Activated naive CD4-positive, alpha-beta T cell treated with anti-CD3 and anti-CD28 coated beads, Interleukin-2, amount 50 U/mL, for 72 hours (primary cell): ENCODE data around the gene CMTM4. TPM values are rescaled to one million over a fixed set of nuclear protein-coding genes. Genes with fewer than 3 reads are reported as not detected.
A peak's percentile ranks its signal among the peaks of the same experiment; 100 is the strongest.
"Not testable (repeated sequence)": the region's sequence is repeated elsewhere in the genome, so short reads cannot be mapped to it uniquely, and the experiment has no call there.

Experiments
- ATAC-seq, 2 donors: fragments of 150-1000 bp; cut with Tn5 transposase; 2 replicates each; pipeline ENCODE4 v1.10.0; 2021; ENCODE audit warnings: mild to moderate bottlenecking in 2 of 2, moderate library complexity in 2 of 2
- DNase-seq, 2 donors: peaks; one replicate each; pipeline ENCODE4 v3.0.0; 2021 to 2022; ENCODE audit warnings: low spot score in 2 of 2
- H3K27ac Mint-ChIP-seq, 2 donors: one replicate each; pipeline ENCODE4 v1.8.0; 2022; ENCODE audit warnings: mild to moderate bottlenecking in 2 of 2, mixed read lengths in 2 of 2
- H3K36me3 Mint-ChIP-seq, 2 donors: one replicate each; pipeline ENCODE4 v1.8.0; 2022; ENCODE audit warnings: mixed read lengths in 2 of 2
- H3K9me3 Mint-ChIP-seq, 2 donors: one replicate each; pipeline ENCODE4 v1.8.0; 2022; ENCODE audit warnings: mixed read lengths in 2 of 2
- total RNA-seq, 2 donors: library from RNA; stranded (reverse); gene quantifications; one replicate each; pipeline ENCODE4 v1.2.3, GENCODE V29; 2022

The CMTM4 gene
- total RNA-seq, 2 donors from 2014 or later: 2.4 to 3.3 TPM

- Mint-ChIP-seq H3K9me3 (peaks cover 0 to 8% of the 10 kb centered on the region in 2 donors), H3K36me3 (peaks cover 0 to 17% of the 10 kb centered on the region in 2 donors), H3K27ac (no peak overlapping the region)
- DNase-seq: no peak
- ATAC-seq: no peak
Observed at GRCh38 chr16:66599726-66600125, 96.8 kb downstream of the CMTM4 start.

GRCh38 chr16:66598111-66598510 is 98.4 kb downstream of the CMTM4 start:
- no peak for DNase-seq
- Mint-ChIP-seq H3K36me3 (peaks cover 0 to 17% of the 10 kb centered on the region in 2 donors), H3K27ac (no peak overlapping the region), H3K9me3 (peaks cover 0 to 8% of the 10 kb centered on the region in 2 donors)
- ATAC-seq: peak; percentile 50 to 63

GRCh38 chr16:66596986-66597848 is 99.3 kb downstream of the CMTM4 start:
- ATAC-seq (peak; percentile 36 to 82), DNase-seq (no peak)
- H3K9me3 Mint-ChIP-seq: peaks cover 0 to 8% of the 10 kb centered on the region in 2 donors
- H3K36me3 Mint-ChIP-seq: peaks cover 0 to 17% of the 10 kb centered on the region in 2 donors
- H3K27ac Mint-ChIP-seq: peak overlapping the region; percentile 20 to 31

GRCh38 chr16:66596559-66596958 is 100.0 kb downstream of the CMTM4 start:
- DNase-seq, ATAC-seq, H3K27ac Mint-ChIP-seq, H3K9me3 Mint-ChIP-seq: not testable (repeated sequence)
- H3K36me3 Mint-ChIP-seq: peaks cover 0 to 12% of the 10 kb centered on the region in 2 donors

GRCh38 chr16:66594739-66595138 is 101.8 kb downstream of the CMTM4 start:
- H3K27ac Mint-ChIP-seq: peak overlapping the region in 1 of 2 donors; percentile 55
- DNase-seq (no peak), ATAC-seq (no peak)
- no peaks in the 10 kb centered on the region for H3K36me3 Mint-ChIP-seq
- H3K9me3 Mint-ChIP-seq: no peaks in the 10 kb centered on the region

- H3K9me3 Mint-ChIP-seq: no peaks in the 10 kb centered on the region
- DNase-seq (no peak), ATAC-seq (no peak)
- H3K36me3 Mint-ChIP-seq: no peaks in the 10 kb centered on the region
- H3K27ac Mint-ChIP-seq: no peak overlapping the region
Observed at GRCh38 chr16:66592814-66593213, 103.7 kb downstream of the CMTM4 start.

GRCh38 chr16:66592241-66592640 is 104.3 kb downstream of the CMTM4 start:
- no peak overlapping the region for H3K27ac Mint-ChIP-seq
- H3K9me3 Mint-ChIP-seq: no peaks in the 10 kb centered on the region
- no peaks in the 10 kb centered on the region for H3K36me3 Mint-ChIP-seq
- ATAC-seq: no peak
- DNase-seq: no peak

GRCh38 chr16:66591018-66591417 is 105.5 kb downstream of the CMTM4 start:
- DNase-seq: no peak
- no peaks in the 10 kb centered on the region for H3K36me3 Mint-ChIP-seq
- no peaks in the 10 kb centered on the region for H3K9me3 Mint-ChIP-seq
- no peak for ATAC-seq
- peak overlapping the region in 1 of 2 donors; percentile 77 for H3K27ac Mint-ChIP-seq

GRCh38 chr16:66590322-66590721 is 106.2 kb downstream of the CMTM4 start:
- ATAC-seq (peak; percentile 54 to 55), DNase-seq (no peak)
- Mint-ChIP-seq H3K36me3 (no peaks in the 10 kb centered on the region), H3K27ac (peak overlapping the region; percentile 77 to 94), H3K9me3 (no peaks in the 10 kb centered on the region)

- peak overlapping the region in 1 of 2 donors; percentile 77 for H3K27ac Mint-ChIP-seq
- H3K9me3 Mint-ChIP-seq: no peaks in the 10 kb centered on the region
- ATAC-seq (peak; percentile 95 to 96), DNase-seq (peak in 1 of 2 donors; percentile 66)
- no peaks in the 10 kb centered on the region for H3K36me3 Mint-ChIP-seq
Observed at GRCh38 chr16:66588981-66589713, 107.4 kb downstream of the CMTM4 start.

- H3K27ac Mint-ChIP-seq: peak overlapping the region in 1 of 2 donors; percentile 7
- H3K9me3 Mint-ChIP-seq: no peaks in the 10 kb centered on the region
- DNase-seq: no peak
- peak in 1 of 2 donors; percentile 13 for ATAC-seq
- no peaks in the 10 kb centered on the region for H3K36me3 Mint-ChIP-seq
Observed at GRCh38 chr16:66587881-66588600, 108.5 kb downstream of the CMTM4 start.

GRCh38 chr16:66585481-66586239 is 110.9 kb downstream of the CMTM4 start:
- no peaks in the 10 kb centered on the region for H3K9me3 Mint-ChIP-seq
- no peaks in the 10 kb centered on the region for H3K36me3 Mint-ChIP-seq
- DNase-seq (no peak), ATAC-seq (no peak)
- H3K27ac Mint-ChIP-seq: peak overlapping the region in 1 of 2 donors; percentile 33

GRCh38 chr16:66581246-66581952 is 115.1 kb downstream of the CMTM4 start:
- Mint-ChIP-seq H3K9me3 (no peaks in the 10 kb centered on the region), H3K27ac (no peak overlapping the region)
- no peak for DNase-seq

GRCh38 chr16:66580605-66581209 is 115.8 kb downstream of the CMTM4 start:
- Mint-ChIP-seq H3K27ac (no peak overlapping the region), H3K9me3 (no peaks in the 10 kb centered on the region), H3K36me3 (no peaks in the 10 kb centered on the region)
- ATAC-seq (no peak), DNase-seq (no peak)

More at GRCh38 chr16:66581246-66581952, 115.1 kb downstream of the CMTM4 start:
- H3K36me3 Mint-ChIP-seq: no peaks in the 10 kb centered on the region
- no peak for ATAC-seq
